ENCODE data around the gene SERINC4. TPM values are rescaled to one million over a fixed set of nuclear protein-coding genes. Genes with fewer than 3 reads are reported as not detected.

SERINC4 gene
- polyA plus RNA-seq, 1 of the 3 experiments (the other 2 are of a cell fraction): 0.05 TPM

DNA sequence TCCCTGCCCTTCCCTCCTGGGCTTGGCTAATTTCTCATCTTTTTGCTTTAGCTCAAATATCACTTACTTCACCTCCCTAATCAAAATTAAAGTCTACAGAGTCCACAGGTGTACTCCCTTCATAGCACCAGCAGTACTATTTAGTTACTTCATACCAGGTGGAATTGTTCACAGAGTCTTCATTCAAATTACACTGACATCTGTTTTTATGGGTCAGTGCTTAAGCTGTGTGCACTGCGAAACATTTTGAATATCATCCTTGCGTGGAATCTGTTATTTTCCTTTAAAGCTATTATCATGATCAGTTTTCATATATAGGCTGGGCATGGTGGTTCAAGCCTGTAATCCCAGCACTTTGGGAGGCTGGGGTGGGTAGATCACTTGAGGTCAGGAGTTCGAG, 10.6 kb downstream of the SERINC4 start:
- H3K27me3 ChIP-seq (ENCODE audit: insufficient read depth): no peaks in the 10 kb centered on the region
- POLR2A ChIA-PET: interaction anchor here (1.3 kb wide), 1 partner anchor 13 kb away, joined by 3 read pairs; the partner anchor contains the start of gene ELL3
- H3K27ac ChIP-seq (ENCODE audit: low read depth in 2 of 2, low read length in 1 of 2): no peak overlapping the region
- 96% methylated on average over 3 of the region's 3 CpGs for WGBS (ENCODE audit: low lambda C conversion rate)
- peaks cover 12% of the 10 kb centered on the region for H3F3A ChIP-seq (replicated peaks; ENCODE audit: insufficient read depth)
- no peak overlapping the region for H2AFZ ChIP-seq (ENCODE audit: low read depth)
- CTCF ChIA-PET: interaction anchor here (2.0 to 3.0 kb wide), 2 partner anchors 14 to 19 kb away, joined by 5 to 13 read pairs; no protein-coding TSS in a partner anchor
- H3K4me1 ChIP-seq (ENCODE audit: control insufficient read depth in 1 of 2, insufficient read depth in 2 of 2, low read depth in 1 of 2, low read length in 1 of 2): peaks cover 12 to 13% of the 10 kb centered on the region in 2 experiments; a peak in 3 of 4 replicates
- no peaks in the 10 kb centered on the region for H3K9me3 ChIP-seq
- H3K79me2 ChIP-seq (ENCODE audit: insufficient read depth): peaks cover 23% of the 10 kb centered on the region
- no peak for DNase-seq
- no peak overlapping the region for H3K9ac ChIP-seq
- TF ChIP-seq EP300 (IDR thresholded peaks at IDR 0.05; ENCODE audit: borderline replicate concordance in 1 of 2, low read depth in 1 of 2, low read length in 1 of 2) (no peak), GABPA (IDR thresholded peaks at IDR 0.05; ENCODE audit: low read depth) (no peak), YY1 (IDR thresholded peaks at IDR 0.05; ENCODE audit: low read depth) (no peak), GATA2 (CRISPR knock-in tag; IDR thresholded peaks at IDR 0.05) (no peak), EZH2phosphoT487 (IDR thresholded peaks at IDR 0.05; ENCODE audit: borderline replicate concordance, low read depth) (no peak), RCOR1 (IDR thresholded peaks at IDR 0.05; ENCODE audit: low read length) (no peak), ELF1 (IDR thresholded peaks at IDR 0.05) (no peak), REST (IDR thresholded peaks at IDR 0.05; ENCODE audit: low read depth, low read length) (no peak), TAF1 (IDR thresholded peaks at IDR 0.05; ENCODE audit: borderline replicate concordance, low read depth, low read length) (no peak), TEAD4 (IDR thresholded peaks at IDR 0.05; ENCODE audit: borderline replicate concordance, insufficient read depth) (no peak), RFX5 (IDR thresholded peaks at IDR 0.05; ENCODE audit: low read length) (no peak), USF1 (IDR thresholded peaks at IDR 0.05; ENCODE audit: borderline replicate concordance, low read depth) (no peak), RAD21 (IDR thresholded peaks at IDR 0.05; ENCODE audit: low read length) (no peak), MAX (IDR thresholded peaks at IDR 0.05; ENCODE audit: low read depth) (no peak), SIN3A (IDR thresholded peaks at IDR 0.05; ENCODE audit: borderline replicate concordance, low read depth, low read length) (no peak)
- TF ChIP-seq, protein P1, sequence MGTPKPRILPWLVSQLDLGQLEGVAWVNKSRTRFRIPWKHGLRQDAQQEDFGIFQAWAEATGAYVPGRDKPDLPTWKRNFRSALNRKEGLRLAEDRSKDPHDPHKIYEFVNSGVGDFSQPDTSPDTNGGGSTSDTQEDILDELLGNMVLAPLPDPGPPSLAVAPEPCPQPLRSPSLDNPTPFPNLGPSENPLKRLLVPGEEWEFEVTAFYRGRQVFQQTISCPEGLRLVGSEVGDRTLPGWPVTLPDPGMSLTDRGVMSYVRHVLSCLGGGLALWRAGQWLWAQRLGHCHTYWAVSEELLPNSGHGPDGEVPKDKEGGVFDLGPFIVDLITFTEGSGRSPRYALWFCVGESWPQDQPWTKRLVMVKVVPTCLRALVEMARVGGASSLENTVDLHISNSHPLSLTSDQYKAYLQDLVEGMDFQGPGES (IDR thresholded peaks at IDR 0.05; ENCODE audit: low read depth, low read length): no peak
- TF ChIP-seq, protein P2, sequence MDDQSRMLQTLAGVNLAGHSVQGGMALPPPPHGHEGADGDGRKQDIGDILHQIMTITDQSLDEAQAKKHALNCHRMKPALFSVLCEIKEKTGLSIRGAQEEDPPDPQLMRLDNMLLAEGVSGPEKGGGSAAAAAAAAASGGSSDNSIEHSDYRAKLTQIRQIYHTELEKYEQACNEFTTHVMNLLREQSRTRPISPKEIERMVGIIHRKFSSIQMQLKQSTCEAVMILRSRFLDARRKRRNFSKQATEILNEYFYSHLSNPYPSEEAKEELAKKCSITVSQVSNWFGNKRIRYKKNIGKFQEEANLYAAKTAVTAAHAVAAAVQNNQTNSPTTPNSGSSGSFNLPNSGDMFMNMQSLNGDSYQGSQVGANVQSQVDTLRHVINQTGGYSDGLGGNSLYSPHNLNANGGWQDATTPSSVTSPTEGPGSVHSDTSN (IDR thresholded peaks at IDR 0.05): no peak
- TF ChIP-seq, protein P3, sequence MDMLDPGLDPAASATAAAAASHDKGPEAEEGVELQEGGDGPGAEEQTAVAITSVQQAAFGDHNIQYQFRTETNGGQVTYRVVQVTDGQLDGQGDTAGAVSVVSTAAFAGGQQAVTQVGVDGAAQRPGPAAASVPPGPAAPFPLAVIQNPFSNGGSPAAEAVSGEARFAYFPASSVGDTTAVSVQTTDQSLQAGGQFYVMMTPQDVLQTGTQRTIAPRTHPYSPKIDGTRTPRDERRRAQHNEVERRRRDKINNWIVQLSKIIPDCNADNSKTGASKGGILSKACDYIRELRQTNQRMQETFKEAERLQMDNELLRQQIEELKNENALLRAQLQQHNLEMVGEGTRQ (IDR thresholded peaks at IDR 0.05; ENCODE audit: borderline replicate concordance, low read depth, low read length): no peak
- peaks cover 11% of the 10 kb centered on the region in 2 experiments for H3K36me3 ChIP-seq (replicated peaks in 1 of 2; ENCODE audit: control insufficient read depth in 1 of 2, insufficient read depth in 2 of 2, low read length in 1 of 2)
- peaks cover 8% of the 10 kb centered on the region; the same call in 1 of the 2 replicates for H4K20me1 ChIP-seq (ENCODE audit: insufficient read depth)
- H3K4me3 ChIP-seq (ENCODE audit: low read depth in 2 of 2, low read length in 1 of 2): no peak overlapping the region
- no peaks in the 10 kb centered on the region for H3K9me2 ChIP-seq
- no peak overlapping the region for H3K4me2 ChIP-seq
